Left cardiac atrium (tissue), 4 donors: ENCODE measurements around the gene KAT2B. TPM values are rescaled to one million over a fixed set of nuclear protein-coding genes. Genes with fewer than 3 reads are reported as not detected.

Experiments used
- ATAC-seq, 2 donors: fragments of 200-7000 bp; cut with Tn5 transposase; one replicate each; pipeline ENCODE4 v1.9.1; 2020; ENCODE audit warnings: mild to moderate bottlenecking in 2 of 2, moderate library complexity in 2 of 2
- DNase-seq: peaks from one replicate; pipeline ENCODE4 v3.0.0-alpha.2; 2020
- intact Hi-C, 2 donors: fragments of 100-400 bp; cut with DNase I; formaldehyde crosslinking; loops; one replicate each; pipeline versions ENCODE4 v1.14.1 to v1.15.1; 2022 to 2023
- total RNA-seq, 2 donors: library from RNA; stranded (reverse); fragmentation: NEBNext Ultra II Directional; extraction: Animal tissue kit (Norgen Biotek cat#: 25700); gene quantifications; one replicate each; pipeline ENCODE4 v1.2.1, GENCODE V29; 2021
- donor health status: DM: no; HTN: yes; CAD: no.
- donor health status: DM: no; HTN: yes; CAD: no; lungs with severe emphysema.
- donor health status: DM: yes; HTN: yes; CAD: no.
- donor health status: Dilated cardiomyopathy.

The KAT2B gene
- total RNA-seq, 2 donors from 2014 or later, result 59.8 to 73.3 TPM

DNA sequence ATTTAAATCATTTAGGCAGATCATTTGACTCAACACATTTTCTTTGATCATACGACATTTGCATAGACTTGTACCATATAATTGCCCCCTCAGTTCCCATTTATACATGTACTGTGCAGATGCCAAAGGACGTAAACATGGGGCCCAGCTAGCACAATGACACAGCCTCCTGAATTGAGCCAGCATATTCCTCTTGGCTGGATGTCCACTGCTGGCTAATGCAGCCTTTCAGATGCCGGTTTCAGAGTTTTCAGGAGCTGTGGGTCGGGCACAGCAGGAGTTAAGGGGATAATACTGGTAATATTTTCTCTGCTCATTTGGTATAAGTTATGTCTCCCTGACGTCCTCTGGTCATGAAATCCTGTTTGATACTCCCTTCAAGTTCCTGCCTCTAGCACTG, 39.4 kb downstream of the KAT2B start:
- DNase-seq (no peak), ATAC-seq (no peak)
- intact Hi-C loops, result loop anchor here in 1 of 2 donors (5.0 kb wide), 1 partner anchor 37 kb away; the partner anchor contains the start of gene KAT2B

DNA sequence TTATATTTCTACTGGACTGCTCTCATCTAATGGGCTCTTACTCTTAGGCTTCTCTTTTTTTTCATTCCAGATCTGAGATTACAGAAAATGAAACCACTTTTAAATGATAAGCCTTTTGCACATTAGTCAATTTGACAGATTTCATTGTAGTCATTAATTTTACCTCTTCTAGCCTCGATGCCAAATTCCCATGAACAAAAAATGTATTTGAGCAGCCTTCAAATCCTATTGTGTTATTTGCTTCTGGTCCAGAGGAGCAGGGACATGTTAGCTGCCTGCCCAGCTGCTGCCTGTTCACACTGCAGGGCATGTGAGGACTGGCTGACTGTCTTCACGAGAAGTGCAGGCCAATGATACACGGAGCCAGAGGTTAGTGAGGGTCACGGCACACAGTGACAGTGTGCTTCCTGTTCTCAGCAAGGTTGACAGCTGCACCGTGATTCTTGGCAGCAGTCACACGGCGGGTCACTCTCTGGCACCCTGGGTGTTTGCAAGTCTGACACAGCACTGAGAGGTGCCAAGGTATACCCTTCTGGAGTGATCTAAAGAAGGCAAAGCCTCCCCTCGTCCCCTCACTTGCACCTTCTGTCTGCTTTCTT, 40.8 kb downstream of the KAT2B start:
- ATAC-seq (peak; percentile 99), DNase-seq (peak; percentile 85)
- intact Hi-C loops, result loop anchor here in 1 of 2 donors (5.0 kb wide), 1 partner anchor 39 kb away; the partner anchor contains the start of gene KAT2B

DNA sequence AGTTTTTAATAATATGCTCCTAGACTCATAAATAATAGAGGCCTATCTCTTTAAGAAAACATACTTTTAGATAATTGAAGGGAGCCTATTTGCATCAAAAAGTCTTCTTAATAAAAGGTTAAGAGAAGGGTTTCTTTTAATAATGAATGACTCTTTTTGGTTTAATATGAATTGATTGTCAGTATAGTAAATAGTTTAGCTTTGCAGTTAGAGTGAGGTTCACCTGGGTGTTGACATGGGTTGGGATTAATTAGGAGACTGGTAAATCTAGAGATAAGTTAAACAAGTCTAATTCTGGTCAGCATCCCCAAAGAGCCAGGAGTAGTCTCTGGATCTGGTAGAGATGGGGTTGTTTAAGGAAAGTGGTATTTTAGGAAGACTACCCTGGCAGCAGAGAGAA, 43.0 kb downstream of the KAT2B start:
- intact Hi-C loops, result loop anchor here in 1 of 2 donors (5.0 kb wide), 1 partner anchor 41 kb away; the partner anchor contains the start of gene KAT2B
- ATAC-seq (no peak), DNase-seq (no peak)

DNA sequence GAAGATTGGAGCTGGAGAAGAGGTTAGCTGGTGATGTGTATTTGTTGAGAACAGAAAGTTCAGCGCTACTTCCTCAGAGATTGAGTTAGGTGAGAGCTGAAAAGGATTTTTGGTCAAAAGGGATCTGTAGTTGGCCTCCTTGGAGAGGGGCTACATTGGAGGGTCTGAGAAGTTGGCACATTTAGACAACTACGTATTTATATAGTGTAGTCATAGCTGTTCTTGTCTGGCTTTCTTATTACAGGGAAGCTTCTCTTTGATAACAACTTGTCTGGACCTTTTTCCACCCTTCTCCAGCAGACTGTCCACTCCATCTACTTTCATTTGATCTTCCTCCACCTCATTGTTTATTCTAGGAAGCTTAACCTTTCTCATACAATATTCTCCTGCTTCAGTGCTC, 43.7 kb downstream of the KAT2B start:
- no peak for DNase-seq
- intact Hi-C loops, result loop anchor here in 1 of 2 donors (5.0 kb wide), 1 partner anchor 42 kb away; the partner anchor contains the start of gene KAT2B
- ATAC-seq, result no peak

DNA sequence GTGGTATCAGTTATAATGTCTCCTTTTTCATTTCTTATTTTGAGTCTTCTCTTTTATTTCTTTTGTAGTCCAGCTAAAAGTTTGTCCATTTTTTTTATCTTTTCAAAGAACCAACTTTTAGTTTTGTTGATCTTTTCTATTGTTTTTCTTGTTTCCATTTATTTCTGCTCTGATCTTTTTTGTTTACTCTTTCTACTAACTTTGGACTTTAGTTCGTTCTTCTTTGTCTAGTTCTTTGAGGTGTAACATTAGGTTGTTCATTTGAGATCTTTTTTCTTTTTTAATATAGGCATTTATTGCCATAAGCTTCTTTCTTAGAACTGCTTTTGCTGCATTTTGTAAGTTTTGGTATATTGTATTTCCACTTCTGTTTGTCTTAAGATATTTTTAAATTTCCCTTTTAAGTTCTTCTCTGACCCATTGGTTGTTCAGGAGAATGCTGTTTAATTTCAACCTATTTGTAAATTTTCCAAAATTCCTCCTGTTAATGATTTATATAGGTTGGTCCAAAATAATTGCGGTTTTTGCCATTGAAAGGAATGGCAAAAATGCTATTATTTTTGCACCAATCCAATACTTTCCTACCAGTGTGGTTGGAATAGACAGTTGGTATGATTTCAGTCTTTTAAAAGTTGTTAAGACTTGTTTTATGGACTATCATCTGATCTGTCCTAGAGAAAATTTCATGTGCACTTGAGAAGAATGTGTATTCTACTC, 51.2 kb downstream of the KAT2B start:
- intact Hi-C loops, result no loop called here
- no peak for DNase-seq
- ATAC-seq, result no peak

DNA sequence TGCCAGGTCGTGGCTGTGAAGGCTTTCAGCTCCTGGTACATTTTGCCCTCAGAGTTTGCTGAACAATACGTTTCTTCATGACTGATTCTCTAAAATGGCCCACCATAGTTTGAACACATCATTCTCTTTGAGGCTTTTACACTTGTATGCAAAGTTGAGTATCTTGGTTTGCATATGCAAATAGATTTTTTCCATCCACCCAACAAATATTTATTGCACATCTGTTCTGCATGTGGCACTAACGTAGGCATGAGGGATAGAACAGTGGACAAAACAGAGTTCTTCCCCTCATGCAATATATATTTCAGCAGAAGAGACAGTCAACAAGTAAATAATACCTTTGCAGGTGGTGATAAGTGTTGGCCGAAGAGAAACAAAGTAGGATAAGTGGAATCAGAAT, 55.2 kb downstream of the KAT2B start:
- intact Hi-C loops, result no loop called here
- no peak for DNase-seq
- ATAC-seq, result no peak

DNA sequence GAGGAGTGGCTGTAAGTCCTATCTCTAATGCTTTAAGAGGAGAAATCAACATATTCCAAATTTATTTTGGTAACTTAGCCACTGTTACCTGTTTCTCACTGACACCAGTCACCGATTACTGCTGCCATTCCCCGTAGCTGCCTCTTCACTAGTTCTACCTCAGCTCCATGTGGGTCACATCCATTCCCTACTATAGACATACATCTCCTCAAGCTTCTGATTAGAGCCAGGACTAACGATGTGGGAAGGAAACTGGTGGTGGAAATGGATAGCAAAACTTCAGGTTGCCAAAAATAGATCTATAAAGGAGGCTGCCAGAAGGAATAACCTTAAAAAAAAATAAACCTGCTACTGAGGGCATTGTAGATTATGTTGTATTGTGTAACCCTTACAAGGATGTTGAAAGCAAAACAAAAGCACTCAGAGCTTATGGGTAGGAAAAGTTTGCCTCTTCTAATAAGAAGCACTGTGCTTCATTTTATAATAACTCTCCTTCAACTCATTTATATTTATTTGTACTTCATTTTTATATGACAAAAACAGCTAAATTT, 56.0 kb downstream of the KAT2B start:
- no peak for DNase-seq
- peak in 1 of 2 donors; percentile 75 for ATAC-seq
- intact Hi-C loops, result no loop called here

DNA sequence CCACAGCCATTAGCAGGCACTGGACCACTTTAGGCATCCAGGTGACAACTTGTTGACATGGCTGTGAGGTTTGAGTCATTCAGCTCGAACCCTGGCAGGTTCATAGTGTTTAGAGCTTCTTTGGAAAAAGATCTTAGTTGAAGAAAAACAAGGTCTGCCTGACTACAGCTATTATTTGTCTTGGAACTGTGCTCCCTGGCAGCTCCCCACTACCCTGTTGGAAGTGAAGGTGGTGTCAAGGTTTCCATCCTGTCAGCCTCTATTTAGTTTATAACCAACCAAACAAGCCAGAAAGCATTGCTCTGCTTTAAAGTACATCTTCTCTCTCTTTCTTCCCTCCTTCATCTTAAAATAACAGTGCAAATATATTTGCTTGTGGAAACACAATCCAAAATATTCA, 56.8 kb downstream of the KAT2B start:
- ATAC-seq (peak in 1 of 2 donors; percentile 84), DNase-seq (no peak)
- intact Hi-C loops, result no loop called here

DNA sequence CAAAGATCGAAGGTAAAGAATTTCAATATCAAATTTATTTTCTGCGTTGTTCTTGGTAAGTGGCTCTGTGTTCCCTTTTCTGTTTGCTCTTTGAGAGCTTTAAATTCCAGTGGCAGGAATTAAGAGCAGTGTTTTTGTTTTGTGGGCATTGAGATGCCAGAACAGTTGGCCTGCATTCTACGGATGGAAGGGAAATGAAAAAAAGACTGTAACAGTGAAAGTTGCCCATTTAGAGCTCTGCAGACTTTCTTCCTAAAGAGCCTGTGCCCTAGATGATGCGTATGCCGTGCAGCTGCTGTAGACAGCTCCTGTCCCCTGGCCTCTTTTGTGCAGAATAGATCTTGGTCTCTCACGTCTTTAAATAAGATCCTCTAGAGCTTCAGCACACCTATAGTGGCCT, 58.8 kb downstream of the KAT2B start:
- ATAC-seq (no peak), DNase-seq (no peak)
- intact Hi-C loops, result no loop called here

DNA sequence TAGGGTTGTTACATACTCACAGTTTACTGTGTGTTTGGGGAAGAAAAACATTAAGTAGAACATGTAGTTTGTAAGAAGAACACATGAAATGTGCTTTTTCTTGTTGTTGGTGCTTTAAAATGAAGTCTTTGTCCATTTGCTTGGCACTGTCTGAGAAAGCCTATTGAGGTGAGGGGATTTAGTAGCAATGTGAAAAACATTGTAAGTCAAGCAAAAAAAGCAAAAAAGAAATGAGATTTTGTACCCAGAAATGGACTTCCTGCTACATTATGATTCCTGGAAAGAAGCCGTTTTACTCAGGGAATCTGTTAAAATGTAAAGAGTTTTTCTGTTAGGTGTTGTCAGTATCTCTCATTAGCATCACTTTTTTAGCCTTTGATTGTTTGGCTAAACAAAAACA, 59.9 kb downstream of the KAT2B start:
- intact Hi-C loops, result no loop called here
- no peak for ATAC-seq
- DNase-seq, result no peak

DNA sequence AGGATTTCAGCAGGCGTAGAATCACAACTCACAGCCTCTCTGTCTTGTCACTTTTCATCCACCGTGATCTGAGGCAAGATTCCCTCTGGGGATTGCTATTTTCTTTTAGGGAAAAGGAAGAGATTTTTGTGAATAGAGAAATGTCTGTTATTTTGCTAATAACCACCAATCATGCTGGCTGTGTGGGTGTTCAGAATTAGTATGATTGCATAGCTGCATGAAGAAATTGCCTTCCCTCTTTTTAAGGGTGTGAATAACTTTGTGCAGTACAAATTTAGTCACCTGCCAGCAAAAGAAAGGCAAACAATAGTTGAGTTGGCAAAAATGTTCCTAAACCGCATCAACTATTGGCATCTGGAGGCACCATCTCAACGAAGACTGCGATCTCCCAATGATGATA, 60.8 kb downstream of the KAT2B start:
- intact Hi-C loops, result no loop called here
- no peak for DNase-seq
- ATAC-seq, result no peak

DNA sequence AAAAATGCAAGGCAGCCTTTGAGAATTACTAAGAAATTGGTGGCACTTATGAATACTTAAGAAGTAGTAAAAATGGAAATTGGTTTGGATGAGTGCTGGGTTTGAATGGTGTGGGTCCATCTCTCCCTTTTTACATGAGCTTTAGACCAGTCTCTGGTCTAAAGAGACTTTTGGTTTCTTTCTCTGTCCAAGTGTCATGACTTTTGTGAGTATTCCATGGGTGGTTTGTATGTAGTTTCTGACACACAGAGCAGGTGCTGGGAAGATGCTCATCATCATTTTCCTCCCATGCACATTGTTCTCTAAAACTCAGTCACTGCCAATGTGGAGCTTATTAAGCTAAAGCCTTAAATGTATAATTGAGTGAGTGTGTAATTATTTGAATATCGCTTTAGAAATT, 63.5 kb downstream of the KAT2B start:
- DNase-seq (no peak), ATAC-seq (no peak)
- intact Hi-C loops, result no loop called here

DNA sequence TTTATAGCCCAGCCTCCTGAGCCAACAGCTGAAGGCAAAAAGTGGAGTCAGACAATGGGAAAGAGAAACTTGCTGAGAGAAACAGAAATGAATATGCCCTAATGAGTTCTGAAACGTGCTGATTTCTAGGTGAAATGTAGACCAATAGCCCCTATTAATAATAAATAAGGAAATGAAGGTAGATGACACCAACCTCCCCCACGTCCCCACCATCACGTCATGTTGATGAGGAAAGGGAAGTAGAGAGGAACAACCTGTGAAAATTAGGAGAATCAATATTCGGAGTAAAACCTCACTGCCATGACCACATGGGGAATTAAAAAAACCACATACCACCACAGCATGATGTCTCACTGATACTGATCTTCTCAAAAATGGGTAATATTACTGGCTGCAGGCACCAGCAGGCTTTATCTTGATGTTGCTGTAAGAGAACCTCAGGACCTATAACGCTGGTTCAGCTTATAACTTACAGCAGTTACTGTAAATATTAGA, 64.0 kb downstream of the KAT2B start:
- intact Hi-C loops, result no loop called here
- peak in 1 of 2 donors; percentile 74 for ATAC-seq
- DNase-seq, result no peak

DNA sequence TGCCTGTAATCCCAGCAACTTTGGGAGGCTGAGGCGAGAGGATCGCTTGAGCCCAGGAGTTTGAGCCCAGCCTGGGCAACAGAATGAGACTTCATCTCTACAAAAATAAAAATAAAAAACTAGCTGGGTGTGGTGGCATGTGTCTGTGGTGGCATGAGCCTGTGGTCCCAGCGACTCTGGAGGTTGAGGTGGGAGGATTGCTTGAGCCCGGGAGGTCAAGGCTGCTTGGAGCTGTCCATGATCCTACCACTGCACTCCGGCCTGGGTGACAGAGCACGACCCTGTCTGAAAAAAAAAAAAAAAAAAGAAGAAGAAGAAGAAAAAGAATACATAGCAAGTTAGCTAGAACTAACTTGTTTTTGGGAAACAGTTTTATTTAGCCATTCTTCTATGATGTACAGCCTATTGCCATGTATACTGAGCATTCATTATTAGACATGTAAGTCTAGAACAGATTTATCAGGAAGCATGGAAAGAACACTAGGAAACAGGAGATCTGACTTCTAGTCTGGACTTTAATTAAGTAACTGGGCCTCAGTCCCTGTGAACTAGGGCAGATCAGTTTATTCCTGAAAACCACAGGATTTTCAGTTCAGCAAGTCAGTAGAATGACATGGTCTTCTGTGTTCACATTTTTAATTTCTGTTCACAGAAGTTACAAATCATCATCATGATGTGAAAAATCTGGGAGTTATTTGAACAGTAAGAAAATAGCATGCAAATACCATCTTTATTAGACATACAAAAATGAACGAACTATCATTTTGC, 65.5 kb downstream of the KAT2B start:
- intact Hi-C loops, result no loop called here
- DNase-seq (no peak), ATAC-seq (no peak)

DNA sequence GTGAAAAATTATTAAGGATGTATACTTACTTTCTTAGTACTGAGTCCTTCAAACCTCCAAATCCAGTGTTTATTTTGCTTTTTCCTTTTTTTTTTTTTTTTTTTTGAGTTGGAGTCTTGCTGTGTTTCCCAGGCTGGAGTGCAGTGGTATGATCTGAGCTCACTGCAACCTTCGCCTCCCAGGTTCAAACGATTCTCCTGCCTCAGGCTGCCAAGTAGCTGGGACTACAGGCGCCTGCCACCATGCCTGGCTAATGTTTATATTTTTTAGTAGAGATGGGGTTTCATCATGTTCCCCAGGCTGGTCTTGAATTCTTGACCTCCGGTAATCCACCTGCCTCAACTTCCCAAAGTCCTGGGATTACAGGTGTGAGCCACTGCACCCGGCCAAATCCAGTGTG, 67.5 kb downstream of the KAT2B start:
- intact Hi-C loops, result no loop called here
- ATAC-seq (no peak), DNase-seq (no peak)

DNA sequence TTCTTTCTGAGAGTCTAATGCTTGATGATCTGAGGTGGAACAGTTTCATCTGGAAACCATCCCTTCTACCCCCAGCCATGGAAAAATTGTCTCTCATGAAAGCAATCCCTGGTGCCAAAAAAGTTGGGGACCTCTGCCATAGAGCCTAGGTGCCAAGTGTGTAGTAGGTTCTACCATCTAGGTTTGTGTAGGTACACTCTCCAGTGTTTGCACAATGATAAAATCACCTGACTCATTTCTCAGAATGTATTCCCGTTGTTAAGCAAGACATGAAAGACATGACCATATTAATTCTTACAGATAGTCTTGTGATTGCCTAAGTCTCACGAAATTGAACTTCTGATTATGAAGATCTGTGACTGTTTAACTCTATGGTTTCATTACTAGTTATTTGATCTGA, 68.6 kb downstream of the KAT2B start:
- ATAC-seq, result no peak
- no peak for DNase-seq
- intact Hi-C loops, result no loop called here

DNA sequence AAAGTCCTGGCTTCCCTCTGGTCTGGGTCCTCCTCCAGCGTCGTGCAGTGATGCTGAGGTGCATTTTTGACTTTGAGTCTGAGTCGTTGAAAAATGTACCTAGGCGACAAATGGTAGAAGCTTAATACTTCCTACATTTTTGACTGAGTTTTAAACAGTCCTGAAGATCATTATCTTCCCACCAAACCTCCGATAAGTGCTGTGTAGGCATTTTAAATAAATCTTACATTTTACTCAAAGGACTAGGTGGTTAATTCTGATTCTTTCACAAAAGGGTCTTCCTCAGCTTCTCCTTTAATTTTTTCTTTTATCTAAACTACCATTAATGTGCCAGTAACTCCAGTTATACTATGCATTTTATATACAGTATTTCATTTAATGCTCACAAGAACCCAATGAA, 70.6 kb downstream of the KAT2B start:
- ATAC-seq, result no peak
- DNase-seq, result no peak
- intact Hi-C loops, result no loop called here

DNA sequence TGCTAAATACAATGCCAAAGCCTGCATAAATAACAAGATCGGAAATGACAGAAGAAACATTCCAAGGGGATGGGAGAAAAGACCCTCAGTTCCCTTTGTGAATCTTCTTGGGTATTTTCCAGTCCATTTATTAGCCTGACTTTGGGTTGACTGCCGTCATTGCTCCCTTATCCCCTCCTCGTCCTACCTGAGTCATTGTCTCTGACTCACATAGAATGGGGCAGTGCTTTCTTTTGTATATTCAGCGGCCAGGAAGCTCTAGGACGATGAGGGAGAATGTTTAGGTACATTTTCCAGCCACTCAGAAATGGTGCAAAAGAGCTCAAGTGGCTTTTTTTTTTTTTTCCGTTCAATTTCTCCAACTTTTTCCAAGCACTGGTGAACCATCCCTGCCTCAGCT, 71.6 kb downstream of the KAT2B start:
- DNase-seq (no peak), ATAC-seq (no peak)
- intact Hi-C loops, result no loop called here

DNA sequence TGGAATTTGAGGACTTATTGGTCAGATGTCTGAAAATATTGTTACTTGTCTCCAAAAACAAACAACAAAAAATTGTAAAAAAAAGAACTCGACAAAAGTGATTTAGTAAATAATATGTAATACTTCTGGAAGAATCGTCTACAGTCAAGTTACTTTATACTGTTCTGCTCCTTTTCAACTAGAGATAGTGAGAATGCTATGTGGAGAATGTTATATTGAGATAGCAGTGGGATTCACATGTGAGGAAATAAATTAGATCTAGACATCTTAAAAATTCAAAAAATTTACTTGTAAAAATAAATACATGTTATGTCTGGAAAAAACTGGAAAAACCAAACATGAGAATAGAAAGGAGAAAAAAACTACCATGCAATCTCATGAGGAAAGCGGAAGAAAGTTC, 80.8 kb downstream of the KAT2B start:
- ATAC-seq (no peak), DNase-seq (no peak)
- intact Hi-C loops, result no loop called here

DNA sequence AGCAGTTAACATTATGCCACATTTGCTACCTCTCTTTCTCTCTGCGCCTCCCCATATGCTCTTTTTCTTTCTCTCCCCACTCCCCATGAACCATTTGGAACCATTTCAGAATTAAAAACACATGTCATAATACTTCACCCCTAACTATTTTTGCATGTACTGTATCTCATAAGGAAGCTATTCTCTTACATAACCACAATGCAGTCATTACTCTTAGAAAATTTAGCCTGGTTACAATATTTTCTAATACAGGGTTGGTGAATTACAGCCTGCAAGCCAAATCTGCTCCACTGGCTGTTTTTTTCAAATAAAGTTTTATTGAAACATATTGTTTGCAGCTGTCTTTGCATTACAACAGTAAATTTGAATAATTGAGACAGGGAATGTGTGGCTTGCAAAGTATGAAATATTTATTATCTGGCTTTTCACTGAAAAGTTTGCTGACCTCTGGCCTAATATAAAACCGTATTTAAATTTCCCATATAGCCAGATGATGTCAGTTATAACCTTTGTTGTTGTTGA, 82.9 kb downstream of the KAT2B start:
- intact Hi-C loops, result no loop called here
- DNase-seq, result no peak
- no peak for ATAC-seq
